Testis (tissue), 2 donors: ENCODE results near the gene PRXL2C.

ENCODE experiments used
- POLR2A ChIP-seq: fragments of 450-650 bp; IDR thresholded peaks from one replicate; pipeline ENCODE4 v1.6.1; 2017; ENCODE audit warnings: antibody characterized with exemption, mild to moderate bottlenecking, moderate library complexity
- TF ChIP-seq, protein P1 (sequence below), 3 experiments: fragments of 450-650 bp in 2 of 3; fragments of 200-600 bp in 1 of 3; sonication (generic) in 1 of 3; IDR thresholded peaks; one replicate each; pipeline ENCODE4 v1.5.1; 2016 to 2019; ENCODE audit warnings: antibody characterized with exemption in 3 of 3, mild to moderate bottlenecking in 2 of 3, moderate library complexity in 1 of 3

DNA sequence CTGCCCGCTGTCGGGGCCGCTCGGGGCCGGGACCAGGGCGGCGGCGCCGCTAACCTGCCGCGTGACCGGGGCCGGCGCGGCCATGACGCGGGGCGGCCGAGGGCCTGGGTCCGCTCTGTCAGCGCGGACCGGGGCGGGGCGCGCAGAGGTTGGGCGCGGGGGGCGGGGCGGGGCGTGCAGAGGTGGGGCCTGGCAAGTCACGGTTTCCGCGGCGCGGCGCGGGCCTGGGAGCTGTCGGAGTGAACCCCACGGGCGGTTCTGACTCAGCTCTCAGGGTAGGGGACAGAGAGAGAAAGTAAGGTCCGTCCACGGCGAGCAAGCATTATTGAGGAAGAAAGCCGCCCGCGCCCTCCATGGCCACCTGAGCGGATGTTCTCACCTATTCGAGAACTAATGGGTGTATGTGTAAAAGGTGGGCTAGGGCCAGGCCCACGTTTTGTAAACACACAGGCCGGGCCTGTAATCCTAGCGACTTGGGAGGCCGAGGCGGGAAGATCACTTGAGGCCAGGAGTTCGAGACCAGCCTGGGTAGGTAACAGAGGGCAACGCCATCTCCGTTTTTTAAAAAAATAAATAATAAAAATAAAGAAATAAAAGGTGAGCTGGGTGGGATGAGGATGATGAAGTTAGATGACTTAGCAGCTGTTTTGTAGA lies at the start of gene PRXL2C:
- TF ChIP-seq, protein P1, sequence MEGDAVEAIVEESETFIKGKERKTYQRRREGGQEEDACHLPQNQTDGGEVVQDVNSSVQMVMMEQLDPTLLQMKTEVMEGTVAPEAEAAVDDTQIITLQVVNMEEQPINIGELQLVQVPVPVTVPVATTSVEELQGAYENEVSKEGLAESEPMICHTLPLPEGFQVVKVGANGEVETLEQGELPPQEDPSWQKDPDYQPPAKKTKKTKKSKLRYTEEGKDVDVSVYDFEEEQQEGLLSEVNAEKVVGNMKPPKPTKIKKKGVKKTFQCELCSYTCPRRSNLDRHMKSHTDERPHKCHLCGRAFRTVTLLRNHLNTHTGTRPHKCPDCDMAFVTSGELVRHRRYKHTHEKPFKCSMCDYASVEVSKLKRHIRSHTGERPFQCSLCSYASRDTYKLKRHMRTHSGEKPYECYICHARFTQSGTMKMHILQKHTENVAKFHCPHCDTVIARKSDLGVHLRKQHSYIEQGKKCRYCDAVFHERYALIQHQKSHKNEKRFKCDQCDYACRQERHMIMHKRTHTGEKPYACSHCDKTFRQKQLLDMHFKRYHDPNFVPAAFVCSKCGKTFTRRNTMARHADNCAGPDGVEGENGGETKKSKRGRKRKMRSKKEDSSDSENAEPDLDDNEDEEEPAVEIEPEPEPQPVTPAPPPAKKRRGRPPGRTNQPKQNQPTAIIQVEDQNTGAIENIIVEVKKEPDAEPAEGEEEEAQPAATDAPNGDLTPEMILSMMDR (IDR thresholded peaks at IDR 0.05) = no peak
- TF ChIP-seq POLR2A = no peak
